ENCODE data around the gene EFCAB8. TPM values are rescaled to one million over a fixed set of nuclear protein-coding genes. Genes with fewer than 3 reads are reported as not detected.
"Not testable (repeated sequence)": the region's sequence is repeated elsewhere in the genome, so short reads cannot be mapped to it uniquely, and the experiment has no call there.

EFCAB8 gene
- total RNA-seq, 1 donor from 2014 or later: 0.05 TPM

DNA sequence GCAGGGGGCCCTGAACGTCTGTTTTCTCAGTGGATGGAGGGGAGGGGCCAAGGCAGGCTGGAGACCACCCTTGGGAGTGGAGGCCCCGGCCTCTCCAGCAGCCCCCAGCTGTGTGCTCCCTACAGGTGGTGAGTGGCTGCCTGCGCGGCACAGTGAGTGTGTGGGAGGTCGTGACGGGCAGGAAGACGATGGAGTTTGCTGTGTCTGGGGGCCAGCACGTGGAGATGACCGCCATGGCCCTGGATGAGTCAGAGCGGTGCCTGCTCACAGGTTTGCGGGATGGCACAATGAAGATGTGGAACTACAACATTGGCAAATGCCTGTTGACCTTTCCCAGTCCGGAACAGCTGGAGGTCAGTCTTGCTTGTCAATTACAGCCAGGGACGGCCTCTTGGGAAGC is 52.6 kb downstream of the EFCAB8 start:
- no peak for DNase-seq (ENCODE audit: low read depth)

DNA sequence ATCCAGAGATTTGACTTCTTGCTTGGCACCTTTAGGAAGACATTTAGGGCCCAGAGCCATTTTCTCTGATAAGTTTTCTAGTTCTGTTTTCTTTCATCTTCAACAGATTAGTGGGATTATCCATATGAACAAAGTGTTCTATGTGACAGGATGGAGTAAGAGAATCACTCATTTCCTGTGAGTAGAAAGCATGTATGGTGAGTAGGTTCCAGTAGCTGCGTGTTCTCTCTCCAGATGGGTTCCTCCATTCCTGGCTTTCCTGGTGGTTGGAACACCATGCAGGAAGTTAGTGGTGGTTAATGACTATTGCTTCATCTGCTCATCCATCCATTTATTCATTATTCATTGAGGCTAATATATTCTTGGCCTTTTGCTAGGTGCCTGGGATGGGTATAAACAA is 54.0 kb downstream of the EFCAB8 start:
- peak; percentile 9 for DNase-seq (ENCODE audit: low read depth)

DNA sequence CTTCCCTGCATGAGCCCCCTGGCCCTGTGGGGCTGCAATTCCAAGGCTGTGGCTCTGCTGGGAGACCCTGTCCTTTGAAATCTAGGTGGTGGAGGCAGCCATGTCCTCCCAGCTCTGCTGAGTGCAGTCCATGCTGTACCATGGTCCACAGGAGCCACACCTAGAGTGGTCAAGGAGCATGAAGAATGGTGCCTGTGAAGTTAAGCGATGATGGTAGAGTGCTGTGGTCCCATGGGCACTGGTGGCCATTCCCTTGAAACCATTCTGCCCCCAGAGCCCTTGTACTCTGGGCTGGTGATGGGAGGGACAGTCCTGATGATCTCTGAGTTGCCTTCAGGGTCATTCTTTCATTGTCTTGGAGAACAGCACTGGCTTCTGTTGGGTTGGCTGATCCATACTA is 55.3 kb downstream of the EFCAB8 start:
- no peak for DNase-seq (ENCODE audit: low read depth)

DNA sequence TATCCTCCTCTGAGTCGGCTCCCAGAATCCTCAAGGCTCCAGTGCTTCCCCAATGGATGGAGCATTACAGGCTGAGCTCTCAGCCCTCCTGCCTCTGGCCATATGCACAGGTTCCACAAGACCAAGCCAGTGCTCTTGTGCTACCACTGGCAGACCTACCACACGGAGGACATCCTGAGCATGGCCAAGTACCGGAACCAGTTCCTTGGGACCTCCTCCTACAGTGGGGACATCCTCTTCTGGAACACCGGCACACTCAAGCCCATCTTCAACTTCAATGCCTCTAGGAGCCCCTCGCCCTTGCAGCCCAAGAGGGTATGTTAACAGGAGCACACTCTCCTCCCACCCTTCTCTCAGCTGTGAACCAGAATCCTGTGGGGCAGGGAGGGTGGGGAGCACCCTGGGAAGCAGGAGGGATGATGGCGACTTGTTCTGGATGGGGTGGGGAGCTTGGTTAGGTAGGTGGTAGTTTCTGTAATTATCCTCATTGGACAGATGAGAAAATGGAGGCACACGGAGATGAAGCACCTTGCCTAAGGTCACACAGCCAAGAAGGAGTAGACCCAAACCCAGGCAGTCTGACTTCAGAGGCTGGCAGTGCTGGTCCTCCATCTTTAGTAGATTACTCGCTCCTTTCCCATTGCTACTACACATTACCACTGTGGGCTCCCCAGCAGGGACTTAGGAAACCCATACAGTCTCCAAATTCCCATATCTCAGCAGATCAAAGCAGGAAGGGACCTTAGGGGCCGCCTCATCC is 58.6 kb downstream of the EFCAB8 start:
- DNase-seq (ENCODE audit: low read depth): no peak

DNA sequence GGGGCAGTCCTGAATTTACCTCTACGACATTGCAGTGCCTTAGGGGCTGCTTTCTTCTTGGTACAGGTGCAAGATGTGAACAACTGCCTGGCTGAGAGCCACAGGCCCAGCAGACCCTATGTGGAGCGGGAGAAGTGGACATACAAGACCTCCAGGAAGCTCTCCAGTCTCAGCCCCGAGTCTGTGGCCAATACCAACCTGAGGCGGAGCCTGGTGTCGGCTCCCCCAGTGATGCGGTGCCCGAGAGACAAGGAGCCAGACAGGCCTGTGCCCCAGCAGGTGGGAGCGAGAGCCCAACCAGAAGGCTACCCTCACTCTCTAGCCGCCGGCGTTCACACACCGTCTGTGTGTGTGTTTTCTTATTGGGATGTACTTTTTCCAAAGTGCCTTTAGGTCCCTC is 59.6 kb downstream of the EFCAB8 start:
- DNase-seq (ENCODE audit: low read depth): no peak

DNA sequence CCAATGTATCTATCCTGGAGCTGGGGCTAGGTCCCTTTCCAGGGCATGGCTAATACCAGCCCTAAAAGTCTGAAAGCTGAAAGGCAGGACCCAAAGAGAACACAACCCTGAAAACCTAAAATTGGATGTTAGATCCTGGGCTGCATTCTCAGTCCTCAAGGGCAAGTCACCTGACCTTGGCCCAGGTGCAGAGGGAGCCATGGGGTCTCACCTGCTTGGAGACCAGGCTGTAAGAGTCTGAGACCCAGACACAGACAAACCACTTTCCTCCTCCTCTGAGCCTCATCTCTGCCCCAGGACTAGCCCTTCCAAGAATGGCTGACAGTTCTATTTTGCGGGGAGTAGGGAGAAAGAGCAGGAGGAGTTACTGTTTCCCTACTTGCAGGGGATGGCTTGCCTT is 60.0 kb downstream of the EFCAB8 start:
- no peak for DNase-seq (ENCODE audit: low read depth)

DNA sequence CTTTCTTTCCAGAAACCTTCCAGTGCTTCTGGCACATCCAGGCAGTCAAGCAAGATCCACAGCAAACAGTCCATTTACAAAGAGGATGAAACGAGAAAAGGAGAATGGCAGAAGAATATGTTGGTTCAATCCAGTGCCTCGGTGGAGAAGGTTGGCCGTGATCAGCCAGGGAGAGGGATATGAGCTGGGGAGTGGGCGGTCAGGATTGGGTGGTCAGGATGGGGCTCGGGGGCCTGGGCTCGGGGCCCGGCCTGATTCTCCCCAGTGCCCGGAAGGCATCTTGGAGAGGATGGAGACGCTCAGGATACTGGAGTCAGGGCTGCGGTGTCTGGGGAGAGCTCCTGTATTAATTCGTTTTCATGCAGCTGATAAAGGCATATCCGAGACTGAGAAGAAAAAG is 61.3 kb downstream of the EFCAB8 start:
- DNase-seq (ENCODE audit: low read depth): no peak

DNA sequence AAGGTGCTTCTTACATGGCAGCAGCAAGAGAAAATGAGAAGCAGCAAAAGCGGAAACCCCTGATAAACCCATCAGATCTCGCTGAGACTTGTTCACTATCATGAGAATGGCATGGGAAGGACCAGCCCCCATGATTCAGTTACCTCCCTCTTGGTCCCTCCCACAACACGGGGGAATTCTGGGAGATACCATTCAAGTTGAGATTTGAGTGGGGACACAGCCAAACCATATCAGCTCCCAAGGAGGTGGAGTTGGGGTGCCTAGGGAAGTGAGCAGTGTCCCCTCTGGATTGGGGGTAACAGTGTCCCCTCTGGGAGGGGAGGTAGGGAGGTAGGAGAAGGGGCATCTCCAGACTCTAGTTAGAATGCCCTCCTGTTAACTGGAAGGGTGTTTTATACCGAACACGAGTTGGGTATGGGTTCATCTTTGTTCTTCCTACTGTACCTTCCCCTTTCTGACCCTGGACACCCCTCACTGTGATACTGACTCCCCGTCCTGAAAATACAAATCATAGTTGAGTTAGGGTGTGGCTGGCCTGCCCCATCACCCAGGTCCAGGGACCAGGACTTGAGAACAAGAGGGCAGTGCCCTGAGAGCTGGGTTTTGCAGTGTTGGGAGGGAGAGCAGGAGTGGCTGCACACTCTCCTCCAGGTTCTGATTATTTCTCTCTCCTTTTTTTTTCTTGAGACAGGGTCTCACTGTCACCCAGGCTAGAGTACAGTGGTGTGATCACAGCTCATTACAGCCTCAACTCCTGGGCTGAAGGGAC is 62.0 kb downstream of the EFCAB8 start:
- no peak for DNase-seq (ENCODE audit: low read depth)

DNA sequence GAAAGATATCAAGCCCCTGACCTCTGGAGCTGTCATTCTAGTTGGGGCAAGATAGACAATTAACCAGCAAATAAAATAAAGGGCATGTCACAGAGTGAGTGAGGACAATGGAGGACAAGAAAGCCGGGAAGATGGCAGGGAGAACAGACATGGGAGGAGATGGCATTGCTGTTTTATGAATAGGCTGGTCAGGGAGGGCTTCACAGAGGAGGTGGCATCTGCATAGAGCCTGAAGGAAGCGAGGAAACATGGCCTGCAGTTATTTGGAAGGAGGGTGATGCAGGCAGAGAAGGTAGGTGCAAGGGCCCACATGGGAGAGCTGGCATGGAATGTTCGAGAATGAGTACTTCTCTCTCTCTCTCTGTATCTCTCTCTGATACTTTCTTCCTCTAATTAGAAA is 63.7 kb downstream of the EFCAB8 start:
- DNase-seq (ENCODE audit: low read depth): no peak

DNA sequence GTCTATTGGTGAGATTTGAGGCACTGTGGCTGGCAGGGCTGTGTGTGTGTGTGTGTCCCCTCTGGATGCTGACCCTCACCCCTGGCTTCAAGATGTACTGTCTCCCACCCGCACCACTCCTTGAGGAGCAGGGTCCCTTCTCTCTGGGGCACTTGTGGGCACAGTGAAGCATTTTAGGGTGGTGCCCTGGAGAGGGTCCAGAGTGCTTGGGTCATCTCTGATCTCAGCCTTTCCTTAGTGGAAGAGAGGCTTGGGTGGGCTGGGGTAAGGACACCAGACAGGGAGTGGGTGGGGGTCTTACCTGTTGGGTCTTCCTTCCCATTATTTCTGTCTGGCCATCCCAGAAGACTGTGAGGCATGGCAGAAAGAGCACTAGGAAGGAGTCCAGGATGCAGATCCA is 66.1 kb downstream of the EFCAB8 start:
- DNase-seq (ENCODE audit: low read depth): no peak

DNA sequence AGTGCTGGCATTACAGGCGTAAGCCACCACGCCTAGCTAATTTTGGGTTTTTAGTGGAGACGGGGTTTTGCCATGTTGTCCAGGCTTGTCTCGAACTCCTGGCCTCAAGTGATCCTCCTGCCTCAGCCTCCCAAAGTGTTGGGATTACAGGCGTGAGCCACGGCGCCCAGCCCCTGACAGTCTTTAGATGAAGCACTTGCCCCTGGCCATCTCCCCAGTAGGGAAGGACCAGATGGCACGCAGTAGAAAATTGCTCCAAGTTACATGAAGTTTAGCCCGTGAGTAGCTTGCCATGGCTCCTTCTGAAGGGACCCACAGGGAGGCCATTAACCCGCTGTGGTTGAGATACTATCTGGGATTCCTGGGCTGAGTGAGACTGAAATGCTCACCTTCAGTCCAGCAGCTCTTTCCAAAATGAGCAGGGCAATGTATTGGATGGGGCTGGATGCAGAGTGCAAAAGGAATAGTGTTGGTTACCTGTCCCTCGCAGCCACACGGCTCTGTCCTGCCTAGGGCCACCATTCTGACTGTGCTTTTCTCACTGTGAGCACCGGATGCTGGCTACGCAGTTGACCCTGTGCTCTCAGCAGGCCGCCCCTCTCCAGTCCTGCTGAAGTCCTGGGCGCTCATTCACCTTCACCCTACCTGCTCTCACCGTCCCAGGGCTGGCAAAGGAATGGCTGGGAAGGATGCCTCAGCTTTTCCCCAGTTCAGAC is 66.9 kb downstream of the EFCAB8 start:
- no peak for DNase-seq (ENCODE audit: low read depth)

DNA sequence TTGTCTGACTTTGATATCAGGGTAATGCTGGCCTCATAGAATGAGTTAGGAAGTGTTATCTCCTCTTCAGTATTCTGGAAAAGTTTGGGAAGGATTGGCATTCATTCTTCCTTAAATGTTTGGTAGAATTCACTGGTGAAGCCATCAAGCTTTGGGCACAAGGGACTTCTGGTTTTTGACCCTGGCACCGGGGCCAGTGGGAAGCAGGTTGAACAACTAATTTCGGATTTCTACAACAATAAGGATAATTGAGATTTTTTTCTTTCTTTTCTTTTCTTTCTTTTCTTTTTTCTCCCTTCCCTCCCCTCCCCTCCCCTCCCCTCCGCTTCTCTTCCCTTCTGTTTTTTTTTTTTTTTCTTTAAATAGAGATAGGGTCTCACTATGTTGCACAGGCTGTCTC is 70.4 kb downstream of the EFCAB8 start:
- no peak for DNase-seq (ENCODE audit: low read depth)

DNA sequence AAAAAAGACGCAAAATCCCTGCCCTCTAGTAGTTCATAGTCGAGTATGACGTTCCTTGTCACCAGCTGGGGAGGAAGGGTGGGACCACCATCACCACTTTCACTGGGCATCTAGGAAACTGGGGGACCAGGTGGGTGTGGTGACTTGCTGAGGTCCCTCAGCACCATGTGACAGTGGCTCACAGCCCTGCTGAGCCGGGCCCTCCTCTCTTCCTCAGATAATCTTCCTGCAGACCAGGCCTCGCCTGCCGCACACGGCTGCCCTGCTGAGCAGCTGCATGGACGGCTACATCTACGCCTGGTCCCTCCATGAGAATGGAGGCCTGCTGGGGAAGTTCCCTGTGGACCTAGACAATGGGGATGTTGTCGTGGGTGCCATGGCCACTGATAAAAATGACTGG is 71.5 kb downstream of the EFCAB8 start:
- no peak for DNase-seq (ENCODE audit: low read depth)

DNA sequence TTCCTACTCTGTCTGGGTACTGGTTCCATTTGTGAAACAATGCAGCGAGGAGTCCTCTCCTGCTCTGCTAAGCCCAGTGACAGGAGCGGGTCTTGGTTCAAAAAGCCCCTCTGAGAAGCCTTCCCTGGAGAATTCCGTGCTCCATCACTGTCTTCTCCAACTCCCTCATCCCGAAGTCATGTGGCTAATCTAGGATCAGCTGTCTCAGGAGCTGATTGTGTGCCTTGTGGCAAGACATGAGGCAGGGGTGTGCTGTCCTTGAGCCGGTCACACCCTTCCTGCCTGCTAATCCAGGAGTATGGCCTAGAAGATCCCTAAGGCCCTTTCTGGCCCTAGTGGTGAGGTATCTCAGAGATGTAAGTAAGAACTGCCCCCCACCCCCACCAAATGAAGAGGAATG is 72.0 kb downstream of the EFCAB8 start:
- DNase-seq (ENCODE audit: low read depth): no peak

DNA sequence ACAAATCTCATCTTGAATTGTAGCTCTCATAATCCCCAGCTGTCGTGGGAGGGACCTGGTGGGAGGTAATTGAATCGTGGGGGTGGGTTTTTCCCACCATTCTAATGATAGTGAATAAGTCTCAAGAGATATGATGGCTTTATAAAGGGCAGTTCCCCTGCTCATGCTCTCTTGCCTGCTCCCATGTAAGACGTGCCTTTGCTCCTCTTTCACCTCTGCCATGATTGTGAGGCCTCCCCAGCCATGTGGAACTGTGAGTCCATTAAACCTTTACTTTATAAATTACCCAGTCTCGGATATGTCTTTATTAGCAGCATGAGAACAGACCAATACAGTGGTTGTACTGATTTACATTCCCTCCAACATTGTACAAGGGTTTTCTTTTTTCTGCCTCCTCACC is 75.9 kb downstream of the EFCAB8 start:
- no peak for DNase-seq (ENCODE audit: low read depth)

DNA sequence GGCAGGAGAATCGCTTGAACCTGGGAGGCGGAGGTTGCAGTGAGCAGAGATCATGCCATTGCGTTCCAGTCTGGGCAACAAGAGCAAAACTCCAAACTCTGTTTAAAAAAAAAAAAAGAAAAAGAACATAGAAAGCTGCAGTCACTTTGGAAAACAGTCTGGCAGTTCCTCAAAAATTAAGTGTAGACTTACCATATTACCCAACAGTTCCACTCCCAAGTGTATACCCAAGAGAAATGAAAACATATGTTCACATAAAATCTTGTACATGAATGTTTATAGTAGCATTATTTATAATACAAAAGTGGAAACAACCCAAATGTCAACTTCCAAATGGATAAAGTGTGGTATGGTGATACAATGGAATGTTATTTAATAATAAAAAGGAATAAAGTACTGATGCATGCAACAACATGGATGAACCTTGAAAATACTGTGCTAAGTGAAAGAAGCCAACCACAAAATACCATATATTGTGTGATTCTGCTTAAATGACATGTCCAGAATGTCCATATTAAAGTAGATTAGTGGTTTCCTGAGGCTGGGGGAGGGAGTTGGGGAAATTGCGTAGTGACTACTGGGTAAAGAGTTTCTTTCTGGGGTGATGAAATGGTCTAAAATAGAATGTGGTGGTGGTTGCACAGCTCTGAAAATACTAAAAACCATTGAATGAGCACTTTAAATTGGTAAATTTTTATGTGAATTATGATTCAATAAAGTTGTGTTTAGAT is 82.6 kb downstream of the EFCAB8 start:
- no peak for DNase-seq (ENCODE audit: low read depth)

DNA sequence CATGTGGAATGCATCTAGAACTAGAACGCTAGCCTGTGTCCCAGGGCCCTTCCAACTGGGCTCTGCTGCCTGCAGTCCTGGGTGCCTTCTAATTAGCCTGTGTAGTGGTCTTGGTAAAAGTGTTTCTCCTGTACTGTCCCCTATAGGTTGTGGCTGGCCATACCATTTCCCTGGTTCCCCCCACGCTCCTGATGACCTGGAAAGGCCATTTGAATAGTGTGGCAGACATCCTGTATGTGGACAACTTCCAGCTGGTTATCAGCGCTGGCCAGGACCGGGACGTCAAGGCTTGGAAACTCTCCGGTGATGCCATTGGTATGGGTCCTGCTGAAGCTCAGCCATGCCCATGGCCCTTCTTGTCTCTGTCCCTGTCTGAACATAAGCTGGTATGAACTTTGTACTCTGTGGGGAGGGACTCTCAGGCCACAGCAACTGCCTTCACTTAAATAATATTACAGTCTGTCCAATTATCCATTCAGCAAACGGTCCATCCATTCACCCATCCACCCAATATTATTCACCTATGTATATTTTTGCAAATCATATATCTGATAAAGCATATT is 84.8 kb downstream of the EFCAB8 start:
- no peak for DNase-seq (ENCODE audit: low read depth)

DNA sequence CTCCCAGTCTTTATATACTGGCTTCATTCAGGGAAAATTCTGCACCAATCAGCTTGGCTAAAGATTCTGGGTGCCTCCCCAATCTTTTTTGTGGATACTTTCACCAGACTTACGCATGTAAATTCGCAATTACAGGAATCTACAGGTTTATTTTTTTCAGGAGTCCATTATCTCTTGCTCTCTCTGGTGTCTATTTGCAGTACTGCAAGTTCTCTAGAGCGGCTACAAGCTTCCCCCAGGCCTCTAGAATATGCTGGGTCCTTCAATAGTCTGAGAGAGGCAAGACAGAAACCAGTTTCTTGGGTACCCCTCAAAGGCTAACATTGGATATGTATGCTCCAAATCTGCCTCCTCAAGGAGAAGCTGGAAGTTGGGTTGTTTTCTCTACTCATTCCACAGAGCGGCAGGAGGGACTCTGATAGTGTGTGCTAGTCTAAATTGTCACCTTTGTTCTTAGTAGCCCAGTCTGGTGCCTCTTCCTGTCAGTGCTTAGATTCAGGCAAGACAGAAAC is 87.0 kb downstream of the EFCAB8 start:
- peak; percentile 35 for DNase-seq (ENCODE audit: low read depth)

DNA sequence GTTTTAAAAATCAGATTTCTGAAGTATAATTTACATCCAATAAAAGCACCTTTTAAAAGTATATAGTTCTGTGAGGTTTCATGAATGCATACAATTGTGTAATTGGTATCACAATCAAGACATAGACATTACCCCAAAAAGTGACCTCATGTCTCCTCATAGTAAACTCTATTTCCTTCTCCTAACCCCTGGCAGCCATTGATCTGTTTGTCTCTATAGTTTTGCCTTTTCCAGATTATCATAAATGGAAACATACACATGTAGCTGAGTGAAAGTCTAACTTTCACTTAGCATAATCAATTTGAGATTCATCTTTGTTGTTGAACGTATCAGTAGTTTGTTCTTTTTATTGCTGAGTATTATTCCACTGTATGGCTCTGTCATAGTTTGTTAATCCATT is 87.9 kb downstream of the EFCAB8 start:
- DNase-seq (ENCODE audit: low read depth): no peak

DNA sequence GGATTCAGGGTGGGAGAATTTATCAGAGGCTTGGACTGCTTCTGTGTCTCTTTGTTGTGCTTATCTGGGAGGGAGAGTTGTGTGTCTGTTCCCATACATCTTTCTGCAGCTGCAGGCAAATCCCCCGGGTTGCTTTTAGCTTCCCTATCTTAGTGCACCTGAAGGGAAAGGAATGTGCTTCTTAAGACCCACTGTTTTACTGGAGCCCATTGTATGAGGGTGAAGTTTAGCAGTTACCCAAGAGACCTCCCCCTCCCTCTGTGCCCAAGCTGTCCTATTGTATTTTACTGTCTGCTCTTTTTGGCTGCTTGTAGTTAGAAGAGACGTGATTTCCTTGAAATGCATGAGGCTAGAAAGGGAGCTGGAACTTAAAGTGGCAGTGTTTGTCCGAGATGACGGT is 91.8 kb downstream of the EFCAB8 start:
- not testable (repeated sequence) for DNase-seq (ENCODE audit: low read depth)

DNA sequence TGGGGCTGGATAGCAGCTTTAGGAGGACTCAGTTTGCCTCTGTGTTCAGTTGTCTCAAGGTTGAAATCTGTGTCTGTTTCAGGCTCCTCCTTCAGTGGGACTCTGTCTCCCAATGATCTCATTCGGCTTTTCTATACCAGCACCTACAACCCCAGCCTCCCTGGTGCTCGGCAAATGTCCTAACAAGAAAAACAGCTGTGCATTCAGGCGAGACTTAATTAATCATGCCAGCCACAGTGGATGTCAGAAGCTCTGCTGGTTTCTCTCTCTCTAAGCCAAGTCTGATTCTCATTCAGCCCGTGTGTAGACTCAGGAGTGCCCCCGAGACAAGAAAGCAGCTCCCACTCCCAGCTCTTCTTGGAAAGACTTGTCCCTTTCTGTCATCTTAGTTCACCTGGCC is 98.7 kb downstream of the EFCAB8 start:
- DNase-seq (ENCODE audit: low read depth): peak; percentile 36

DNA sequence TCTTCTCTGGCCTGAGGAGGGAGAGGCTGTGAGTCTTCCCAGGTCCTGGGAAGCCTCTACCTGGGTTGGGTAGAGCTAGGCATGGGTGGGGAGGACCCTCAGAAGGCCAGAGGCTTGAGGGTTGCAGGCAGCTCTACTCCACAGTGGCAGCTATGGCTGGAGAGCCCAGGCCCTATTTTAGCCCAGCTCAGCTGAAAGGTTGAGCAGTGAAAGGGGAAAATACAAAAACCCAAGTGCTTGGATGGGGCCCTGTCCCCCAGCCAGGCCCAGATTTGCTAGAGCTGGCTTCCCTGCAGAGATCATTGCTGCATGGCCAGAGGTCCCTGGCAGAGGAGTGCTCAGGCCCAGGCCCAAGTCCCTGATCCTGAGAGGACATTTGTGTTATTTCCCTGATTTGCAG is 99.9 kb downstream of the EFCAB8 start:
- no peak for DNase-seq (ENCODE audit: low read depth)
